ENCODE results near the gene C14orf93.

GRCh38 chr14:23055147-23055550, 45.2 kb upstream of the C14orf93 start:
- TF ChIP-seq CTCF (IDR thresholded peaks at IDR 0.05; ENCODE audit: poor library complexity, severe bottlenecking) (no peak), TAF1 (IDR thresholded peaks at IDR 0.05; ENCODE audit: low read depth) (no peak), EP300 (conservative IDR thresholded peaks at IDR 0.05; ENCODE audit: poor library complexity, severe bottlenecking) (no peak), REST (IDR thresholded peaks at IDR 0.05; ENCODE audit: borderline replicate concordance) (no peak)

Data from neural cell (in vitro differentiated cells).